Adrenal gland (tissue), 5 donors: Measurements from ENCODE around the gene RNFT1.
A peak's percentile ranks its signal among the peaks of the same experiment; 100 is the strongest.

Experiments used
- CTCF ChIP-seq, 6 experiments: fragments of 450-650 bp in 4 of 6; fragments of 200-600 bp in 2 of 6; sonication (generic) in 1 of 6; IDR thresholded peaks; 1 replicate in 5 of 6; 2 replicates in 1 of 6; pipeline versions ENCODE4 v1.5.1 to v1.8.0; 2016 to 2021; ENCODE audit warnings: antibody characterized with exemption in 6 of 6, mild to moderate bottlenecking in 2 of 6, moderate library complexity in 1 of 6
- POLR2A ChIP-seq, 2 donors: fragments of 450-650 bp; IDR thresholded peaks; one replicate each; pipeline ENCODE4 v1.6.1; 2017; ENCODE audit warnings: antibody characterized with exemption in 2 of 2, mild to moderate bottlenecking in 2 of 2, moderate library complexity in 1 of 2
- donor health status: DM: no; HTN: no; CAD: no.

- TF ChIP-seq CTCF (IDR thresholded peaks at IDR 0.05): no peak
- TF ChIP-seq POLR2A (IDR thresholded peaks at IDR 0.05): peak in 1 of 2 donors; percentile 66
These were observed 630 bp downstream of the RNFT1 start for GRCh38 chr17:59963738-59964481.
